H1 (cell line): ENCODE results near the gene STX2. TPM values are rescaled to one million over a fixed set of nuclear protein-coding genes. Genes with fewer than 3 reads are reported as not detected.

Experiments used
- GTF2F1 ChIP-seq: IDR thresholded peaks from 2 replicates; pipeline ENCODE4 v1.6.1; 2012; ENCODE audit warnings: low read depth, low read length, improper control_type of control experiment, borderline replicate concordance
- HDAC6 ChIP-seq: IDR thresholded peaks from one replicate; pipeline ENCODE4 v1.7.1; 2012; ENCODE audit warnings: low read depth, mild to moderate bottlenecking, inconsistent platforms, low read length, moderate library complexity
- KDM5A ChIP-seq: fragments of 200-600 bp; IDR thresholded peaks from 2 replicates; pipeline ENCODE4 v1.7.1; 2012; ENCODE audit warnings: mild to moderate bottlenecking, low read length, inconsistent platforms, mixed read lengths
- SP4 ChIP-seq: IDR thresholded peaks from 2 replicates; pipeline ENCODE4 v1.6.1; 2012; ENCODE audit warnings: low read length, inconsistent platforms
- polyA plus RNA-seq, 7 experiments: library from polyadenylated mRNA; depleted of rRNA in 3 of 7; stranded (reverse) in 5 of 7; unstranded in 2 of 7; fragments of >200 nt in 5 of 7; fragments of 200-250 nt in 2 of 7; gene quantifications; 1 replicate in 5 of 7; 2 replicates in 1 of 7; 4 replicates in 1 of 7; pipeline versions ENCODE4 v1.2.1 to v1.2.3, GENCODE V29; 2011 to 2013; ENCODE audit warnings: missing spikeins in 2 of 7, mixed read lengths in 2 of 7
- total RNA-seq: library from RNA; stranded (reverse); fragmentation: NEBNext Ultra II Directional; extraction: Animal tissue kit (Norgen Biotek cat#: 25700); gene quantifications from 2 replicates; pipeline ENCODE4 v1.2.1, GENCODE V29; 2021
- TF ChIP-seq, protein P1 (sequence below), 3 experiments: IDR thresholded peaks; 1 replicate in 2 of 3; 2 replicates in 1 of 3; pipeline versions ENCODE4 v1.5.1 to v1.6.1; 2011; ENCODE audit warnings: low read length in 3 of 3, mild to moderate bottlenecking in 3 of 3, inconsistent platforms in 2 of 3, low read depth in 1 of 3, moderate library complexity in 1 of 3; ENCODE audit not compliant: insufficient read depth in 1 of 3; ENCODE audit errors: control extremely low read depth in 1 of 3
- TF ChIP-seq, protein P2 (sequence below): IDR thresholded peaks from 2 replicates; pipeline ENCODE4 v1.6.1; 2011; ENCODE audit warnings: low read length, improper control_type of control experiment
- TF ChIP-seq, protein P3 (sequence below): IDR thresholded peaks from 2 replicates; pipeline ENCODE4 v1.6.1; 2012; ENCODE audit warnings: low read length, inconsistent platforms

The STX2 gene
- total and polyA plus RNA-seq, 2 of the 8 experiments (the other 6 are each of a cell fraction or from before 2014, with no cell fraction given) = 20.0 to 26.3 TPM

DNA sequence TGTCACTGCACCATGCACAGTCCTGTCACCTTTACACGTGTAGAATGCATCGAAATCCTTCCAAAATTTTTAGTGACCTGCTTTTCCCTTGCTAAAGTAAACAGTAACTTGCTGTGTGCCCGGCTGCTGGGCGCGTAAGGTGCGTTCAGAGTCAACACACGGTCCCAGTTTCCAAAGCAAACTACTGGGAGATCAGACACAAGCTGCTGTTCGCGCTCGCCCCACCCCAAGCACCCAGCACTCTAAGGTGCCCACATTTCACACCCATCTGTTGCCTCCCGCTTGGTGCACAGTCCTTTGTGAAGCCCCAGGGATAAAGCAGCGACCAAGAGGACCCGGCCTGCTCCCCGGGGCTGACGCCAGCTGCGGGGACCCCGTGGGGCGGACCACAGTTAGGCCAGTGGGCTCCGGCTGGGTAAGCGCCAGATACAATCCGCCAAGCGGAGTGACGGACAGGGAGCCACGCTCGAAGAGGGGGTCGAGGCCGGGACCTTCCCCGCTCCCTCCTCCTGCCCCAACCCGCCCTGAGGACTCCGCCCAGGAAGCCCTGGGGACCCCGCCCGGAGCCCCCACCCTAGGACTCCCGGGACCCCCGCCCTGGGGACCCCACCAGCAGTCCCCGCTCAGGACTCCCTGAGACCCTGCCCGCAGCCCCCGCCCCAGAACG is 633 bp downstream of the STX2 start (continued):
- TF ChIP-seq, protein P1, sequence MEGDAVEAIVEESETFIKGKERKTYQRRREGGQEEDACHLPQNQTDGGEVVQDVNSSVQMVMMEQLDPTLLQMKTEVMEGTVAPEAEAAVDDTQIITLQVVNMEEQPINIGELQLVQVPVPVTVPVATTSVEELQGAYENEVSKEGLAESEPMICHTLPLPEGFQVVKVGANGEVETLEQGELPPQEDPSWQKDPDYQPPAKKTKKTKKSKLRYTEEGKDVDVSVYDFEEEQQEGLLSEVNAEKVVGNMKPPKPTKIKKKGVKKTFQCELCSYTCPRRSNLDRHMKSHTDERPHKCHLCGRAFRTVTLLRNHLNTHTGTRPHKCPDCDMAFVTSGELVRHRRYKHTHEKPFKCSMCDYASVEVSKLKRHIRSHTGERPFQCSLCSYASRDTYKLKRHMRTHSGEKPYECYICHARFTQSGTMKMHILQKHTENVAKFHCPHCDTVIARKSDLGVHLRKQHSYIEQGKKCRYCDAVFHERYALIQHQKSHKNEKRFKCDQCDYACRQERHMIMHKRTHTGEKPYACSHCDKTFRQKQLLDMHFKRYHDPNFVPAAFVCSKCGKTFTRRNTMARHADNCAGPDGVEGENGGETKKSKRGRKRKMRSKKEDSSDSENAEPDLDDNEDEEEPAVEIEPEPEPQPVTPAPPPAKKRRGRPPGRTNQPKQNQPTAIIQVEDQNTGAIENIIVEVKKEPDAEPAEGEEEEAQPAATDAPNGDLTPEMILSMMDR (IDR thresholded peaks at IDR 0.05; ENCODE audit: control extremely low read depth in 1 of 3, insufficient read depth in 1 of 3, low read depth in 1 of 3, low read length in 3 of 3) = no peak
- TF ChIP-seq, protein P2, sequence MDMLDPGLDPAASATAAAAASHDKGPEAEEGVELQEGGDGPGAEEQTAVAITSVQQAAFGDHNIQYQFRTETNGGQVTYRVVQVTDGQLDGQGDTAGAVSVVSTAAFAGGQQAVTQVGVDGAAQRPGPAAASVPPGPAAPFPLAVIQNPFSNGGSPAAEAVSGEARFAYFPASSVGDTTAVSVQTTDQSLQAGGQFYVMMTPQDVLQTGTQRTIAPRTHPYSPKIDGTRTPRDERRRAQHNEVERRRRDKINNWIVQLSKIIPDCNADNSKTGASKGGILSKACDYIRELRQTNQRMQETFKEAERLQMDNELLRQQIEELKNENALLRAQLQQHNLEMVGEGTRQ = no peak
- TF ChIP-seq, protein P3, sequence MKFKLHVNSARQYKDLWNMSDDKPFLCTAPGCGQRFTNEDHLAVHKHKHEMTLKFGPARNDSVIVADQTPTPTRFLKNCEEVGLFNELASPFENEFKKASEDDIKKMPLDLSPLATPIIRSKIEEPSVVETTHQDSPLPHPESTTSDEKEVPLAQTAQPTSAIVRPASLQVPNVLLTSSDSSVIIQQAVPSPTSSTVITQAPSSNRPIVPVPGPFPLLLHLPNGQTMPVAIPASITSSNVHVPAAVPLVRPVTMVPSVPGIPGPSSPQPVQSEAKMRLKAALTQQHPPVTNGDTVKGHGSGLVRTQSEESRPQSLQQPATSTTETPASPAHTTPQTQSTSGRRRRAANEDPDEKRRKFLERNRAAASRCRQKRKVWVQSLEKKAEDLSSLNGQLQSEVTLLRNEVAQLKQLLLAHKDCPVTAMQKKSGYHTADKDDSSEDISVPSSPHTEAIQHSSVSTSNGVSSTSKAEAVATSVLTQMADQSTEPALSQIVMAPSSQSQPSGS = no peak
- TF ChIP-seq HDAC6 (no peak), KDM5A (no peak), SP4 (no peak), GTF2F1 (no peak)
- TF ChIP-seq, all 59 proteins: peak for 3
